ENCODE results near the gene MTSS2.

MTSS2 gene

DNA sequence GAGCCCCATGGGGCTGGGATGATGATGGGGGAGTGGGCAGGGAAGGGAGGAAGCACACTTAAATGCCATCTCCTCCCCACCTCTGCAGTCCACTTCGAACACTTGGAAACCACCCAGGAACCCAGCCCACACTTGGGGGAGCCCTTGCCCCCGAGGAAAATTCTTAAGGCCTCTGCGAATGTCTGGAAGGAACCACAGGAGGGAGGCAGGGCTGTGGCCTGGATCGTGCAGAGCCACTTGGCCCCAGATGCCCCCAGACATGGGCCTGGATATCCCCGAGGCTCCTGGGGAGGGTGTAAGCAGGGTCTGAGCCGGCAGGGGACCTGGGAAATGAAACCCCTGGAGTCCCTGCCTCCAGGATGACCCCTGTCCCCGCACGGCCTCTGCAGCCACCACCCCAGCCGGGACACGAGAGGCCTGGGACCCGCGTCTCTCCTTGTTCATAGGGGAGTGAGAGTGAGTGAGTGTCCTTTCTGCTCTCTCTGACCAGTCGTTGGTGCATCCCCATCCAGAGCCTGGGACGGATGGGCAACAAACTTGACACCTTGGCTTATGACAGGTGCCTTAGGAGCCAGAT is 11.8 kb upstream of the MTSS2 start:
- no peak for DNase-seq

DNA sequence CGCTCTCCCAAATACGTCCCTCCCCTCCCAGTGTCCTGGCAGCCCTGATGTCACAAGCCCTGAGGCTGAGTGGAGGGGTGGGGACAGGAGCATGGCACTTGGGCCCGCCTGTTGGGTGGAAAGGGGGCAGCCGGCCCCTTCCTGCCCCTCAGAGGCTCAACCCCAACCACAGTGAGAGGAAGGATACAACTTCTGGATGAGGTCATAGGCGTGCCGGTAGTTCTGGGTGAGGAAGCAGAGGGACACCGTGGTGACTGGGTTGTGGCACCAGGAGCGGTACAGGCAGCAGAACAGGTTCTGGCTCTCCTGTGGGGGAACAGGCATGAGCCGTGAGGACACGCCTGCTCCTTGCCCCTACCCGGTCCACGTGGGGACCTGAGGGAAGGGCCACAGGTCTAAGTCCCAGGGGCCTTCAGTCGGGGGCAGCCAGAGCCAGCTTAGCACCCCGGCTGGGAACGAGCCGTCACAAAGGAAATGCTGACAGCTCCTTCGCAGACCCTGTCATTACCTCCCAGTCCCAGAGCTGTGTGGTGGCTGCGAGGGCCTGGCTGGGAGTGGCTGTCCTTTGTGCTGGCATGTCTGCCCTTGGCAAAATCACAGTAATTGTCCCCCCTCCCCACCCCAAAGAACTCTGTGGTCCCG is 11.2 kb upstream of the MTSS2 start:
- no peak for DNase-seq

DNA sequence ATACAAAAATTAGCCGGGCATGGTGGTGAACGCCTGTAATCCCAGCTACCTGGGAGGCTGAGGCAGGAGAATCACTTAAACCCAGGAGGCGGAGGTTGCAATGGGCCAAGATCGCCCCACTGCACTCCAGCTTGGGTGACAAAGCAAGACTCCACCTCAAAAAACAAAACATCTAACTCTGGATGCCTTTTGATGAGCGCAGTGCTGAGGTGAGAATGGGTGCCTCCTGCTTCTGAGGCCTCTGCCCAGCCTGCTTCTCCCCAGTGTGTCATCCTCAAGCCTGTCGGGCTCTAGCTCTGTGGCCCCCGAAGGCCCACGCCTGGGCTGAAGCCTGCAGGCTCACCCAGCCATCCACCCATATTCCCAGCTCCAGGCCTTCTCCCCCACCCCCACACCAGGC is 10.5 kb upstream of the MTSS2 start:
- no peak for DNase-seq

DNA sequence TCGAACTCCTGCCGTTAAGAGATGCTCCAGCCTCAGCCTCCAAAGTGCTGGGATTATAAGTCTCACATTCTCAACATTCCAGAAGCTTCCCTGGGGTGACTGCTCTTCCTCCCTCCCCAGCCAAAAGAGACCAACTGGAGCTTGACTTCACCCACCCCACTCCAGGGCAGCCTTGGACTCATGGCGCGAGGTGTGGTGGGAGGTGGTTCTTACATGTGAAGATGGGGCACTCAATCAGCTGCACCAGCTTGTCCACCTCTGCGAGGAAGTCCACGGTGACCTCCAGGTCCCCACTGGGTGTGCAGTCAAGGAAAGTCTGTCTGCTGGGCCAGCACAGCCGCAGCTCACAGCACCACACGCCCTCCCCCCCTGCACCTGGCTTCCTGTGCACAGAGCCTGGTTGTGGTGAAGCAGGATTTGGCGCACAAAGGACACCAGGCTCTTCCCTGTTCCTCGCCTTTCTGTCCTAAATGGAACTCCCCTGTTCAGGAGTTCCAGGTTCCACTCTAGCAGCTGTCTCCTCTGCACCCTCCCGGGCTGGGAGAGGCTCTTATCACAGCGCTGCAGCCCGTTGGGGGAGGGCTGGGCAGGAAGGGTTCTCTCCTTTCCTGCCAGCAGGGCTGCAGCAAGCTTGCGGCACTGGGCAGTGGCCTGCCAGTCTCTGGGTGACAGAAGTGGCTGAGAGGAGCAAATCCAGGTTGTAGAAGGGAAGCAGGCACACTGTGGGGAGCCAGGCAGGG is 9.6 kb upstream of the MTSS2 start:
- DNase-seq, result no peak

DNA sequence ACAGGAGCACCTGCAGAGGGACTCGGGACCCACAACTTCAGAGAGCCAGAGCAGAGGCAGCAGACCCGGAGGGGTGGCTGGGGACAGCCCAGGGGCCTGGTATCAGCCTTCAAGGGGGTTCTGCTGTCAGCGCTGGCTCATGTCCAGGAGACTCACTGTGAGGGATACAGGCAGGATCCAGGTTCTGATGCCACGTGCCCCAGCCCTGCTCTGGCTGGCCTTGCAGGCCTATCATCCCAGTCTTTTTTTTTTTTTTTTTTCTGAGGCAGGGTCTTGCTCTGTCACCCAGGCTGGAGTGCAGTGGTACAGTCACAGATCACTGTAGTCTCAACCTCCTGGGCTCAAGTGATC is 9.0 kb upstream of the MTSS2 start:
- DNase-seq, result no peak

DNA sequence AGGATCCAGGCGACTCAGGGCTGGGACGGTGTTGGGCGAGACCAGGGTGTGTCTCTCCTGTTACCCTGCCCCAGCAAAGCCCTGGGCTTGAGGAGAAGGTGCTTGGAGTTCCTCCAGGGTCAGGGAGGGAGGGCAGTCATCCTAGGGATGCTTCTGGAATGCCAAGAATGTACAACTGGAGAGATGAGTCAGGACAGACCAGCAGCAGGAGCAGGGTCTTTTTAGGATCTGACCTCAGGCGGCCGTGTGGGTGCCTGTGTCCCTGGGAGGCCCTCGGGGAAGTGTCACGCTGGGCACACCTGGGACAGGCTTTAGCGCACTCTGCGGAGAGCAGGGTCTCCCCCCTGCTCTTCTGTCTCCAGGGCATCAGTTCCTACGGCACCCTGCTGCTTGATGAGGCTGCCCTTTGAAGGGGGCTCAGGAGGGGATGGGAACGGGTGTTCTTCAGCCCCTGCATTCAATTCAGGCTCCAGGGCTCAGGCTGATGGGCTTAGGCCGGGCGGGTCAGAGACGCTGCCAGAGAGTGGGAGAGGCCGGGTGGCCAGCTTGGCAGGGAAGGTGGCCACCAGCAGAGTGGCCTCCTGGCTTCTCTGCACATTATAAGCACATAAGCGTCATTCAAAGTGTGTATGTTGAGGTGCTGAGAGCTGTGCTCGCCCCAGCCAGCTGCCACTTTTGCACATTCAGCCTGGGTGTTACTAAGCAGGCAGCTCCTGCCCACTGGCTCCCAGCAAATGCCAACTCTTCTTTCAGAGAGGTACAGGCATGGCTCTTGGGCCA is 8.4 kb upstream of the MTSS2 start:
- DNase-seq, result no peak

DNA sequence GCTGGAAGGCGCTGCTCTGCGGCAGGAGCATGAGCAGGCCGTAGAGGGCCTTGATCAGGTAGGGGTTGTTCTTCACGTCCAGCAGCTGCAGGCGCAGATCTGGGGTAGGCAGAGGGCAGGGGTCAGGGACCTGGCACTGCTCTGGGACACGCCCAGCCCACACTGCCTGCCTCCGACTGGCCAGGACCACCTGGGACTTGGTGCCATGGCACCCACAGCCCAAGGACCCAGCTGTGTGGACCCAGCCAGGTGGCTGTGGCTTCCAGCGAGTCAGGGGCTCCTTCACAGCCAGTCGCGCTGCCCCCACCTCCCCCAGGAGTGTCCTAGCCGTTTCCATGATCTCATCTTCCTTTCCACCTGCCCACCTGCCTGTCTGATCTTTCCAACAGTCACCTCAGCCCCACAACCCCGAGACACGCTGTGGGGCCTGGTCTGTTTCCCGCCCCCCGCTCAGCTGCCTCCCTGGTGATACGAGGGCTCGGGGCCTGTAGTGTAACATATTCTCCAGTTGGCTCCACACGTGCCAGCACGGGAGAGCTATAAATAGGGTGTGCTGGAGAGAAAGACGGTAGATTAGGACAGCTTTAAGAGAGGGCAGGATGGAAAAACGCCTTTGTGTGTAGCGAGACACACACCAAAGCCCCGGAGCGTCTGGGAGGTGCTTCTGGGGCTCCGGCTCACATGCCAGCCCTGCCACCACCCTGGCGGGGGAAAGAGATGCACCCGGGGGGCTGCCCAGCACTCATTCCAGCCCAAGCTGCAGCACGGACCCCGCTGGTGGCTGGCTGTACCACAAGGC is 7.2 kb upstream of the MTSS2 start:
- DNase-seq, result no peak

DNA sequence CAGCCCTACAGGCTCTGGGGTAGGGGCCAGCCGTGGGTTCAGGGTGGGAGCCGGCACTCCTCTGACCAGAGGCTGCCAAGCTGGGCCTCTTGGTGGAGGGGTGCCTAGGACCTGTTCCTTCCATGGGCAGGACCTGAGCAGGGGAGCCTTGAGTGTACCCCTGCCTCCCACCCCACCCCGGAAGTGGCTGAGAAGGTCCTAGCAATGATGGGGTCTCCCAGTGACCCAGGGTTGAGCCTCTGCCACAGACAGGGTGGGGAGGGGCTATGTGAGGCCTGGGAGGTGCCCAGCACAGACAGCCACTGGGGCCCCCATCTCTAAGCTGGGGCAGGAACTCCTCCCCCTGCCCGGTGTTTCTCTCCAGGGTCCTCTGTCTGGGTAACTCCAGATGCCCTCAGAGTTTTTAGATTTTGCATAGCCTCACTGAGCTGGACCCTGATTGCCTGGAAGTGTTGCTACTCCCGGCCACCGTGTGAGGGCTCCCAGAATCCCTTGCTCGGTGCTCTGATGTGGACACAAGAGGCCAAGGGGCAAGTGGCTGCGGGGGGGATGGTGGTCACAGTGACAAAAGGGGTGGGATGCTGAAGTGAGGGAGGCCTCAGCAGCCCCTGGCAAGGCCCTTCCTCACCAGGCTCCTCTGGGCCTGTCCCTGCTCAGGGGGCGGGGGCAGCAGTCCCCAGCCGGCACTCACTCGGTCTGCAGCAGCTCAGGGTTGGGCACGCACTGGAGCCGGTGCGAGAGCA is 6.4 kb upstream of the MTSS2 start:
- DNase-seq, result no peak

DNA sequence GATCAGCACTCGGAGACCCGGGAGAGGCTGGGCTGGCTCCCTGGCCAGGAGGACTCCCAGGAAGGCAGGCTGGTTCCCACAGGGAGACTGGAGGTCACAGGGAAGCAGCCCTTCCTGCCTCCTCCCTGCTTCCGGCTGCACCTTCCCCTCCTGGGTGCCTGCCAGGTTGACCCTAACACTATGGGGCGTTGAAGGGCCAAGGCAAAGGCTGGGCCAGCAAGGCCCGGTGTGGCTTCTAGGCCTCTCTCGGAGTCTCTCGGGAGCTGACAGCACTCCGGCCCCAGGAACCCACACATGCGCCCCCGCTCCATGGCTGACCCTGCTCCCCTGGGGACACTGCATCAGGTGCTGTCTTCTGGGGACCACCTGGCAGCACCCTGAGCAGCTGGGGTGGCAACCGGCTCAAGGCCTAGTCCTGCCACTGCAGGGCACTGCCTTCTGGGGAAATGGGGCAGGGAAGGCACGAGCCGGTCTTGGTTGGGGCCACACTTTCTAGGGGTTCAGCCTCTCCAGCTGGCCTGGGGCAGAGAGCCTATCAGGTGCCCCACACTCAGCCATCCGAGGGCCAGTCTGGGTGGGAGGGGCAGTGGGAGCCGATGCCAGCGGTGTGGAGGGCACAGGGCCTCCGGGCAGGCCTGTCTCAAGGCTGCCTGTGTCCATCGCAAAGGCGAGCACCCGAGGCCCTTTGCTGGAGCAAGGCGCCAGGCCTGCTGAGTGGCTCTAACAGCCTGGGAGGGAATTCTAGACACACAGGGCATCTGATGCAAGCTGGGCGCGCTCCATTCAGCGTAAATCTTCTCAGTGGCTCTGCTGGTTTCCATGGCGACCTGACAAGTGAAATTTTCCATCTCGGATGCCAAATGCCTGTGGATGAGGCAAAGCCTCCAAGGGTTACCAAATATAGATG is 5.6 kb upstream of the MTSS2 start:
- DNase-seq, result no peak

DNA sequence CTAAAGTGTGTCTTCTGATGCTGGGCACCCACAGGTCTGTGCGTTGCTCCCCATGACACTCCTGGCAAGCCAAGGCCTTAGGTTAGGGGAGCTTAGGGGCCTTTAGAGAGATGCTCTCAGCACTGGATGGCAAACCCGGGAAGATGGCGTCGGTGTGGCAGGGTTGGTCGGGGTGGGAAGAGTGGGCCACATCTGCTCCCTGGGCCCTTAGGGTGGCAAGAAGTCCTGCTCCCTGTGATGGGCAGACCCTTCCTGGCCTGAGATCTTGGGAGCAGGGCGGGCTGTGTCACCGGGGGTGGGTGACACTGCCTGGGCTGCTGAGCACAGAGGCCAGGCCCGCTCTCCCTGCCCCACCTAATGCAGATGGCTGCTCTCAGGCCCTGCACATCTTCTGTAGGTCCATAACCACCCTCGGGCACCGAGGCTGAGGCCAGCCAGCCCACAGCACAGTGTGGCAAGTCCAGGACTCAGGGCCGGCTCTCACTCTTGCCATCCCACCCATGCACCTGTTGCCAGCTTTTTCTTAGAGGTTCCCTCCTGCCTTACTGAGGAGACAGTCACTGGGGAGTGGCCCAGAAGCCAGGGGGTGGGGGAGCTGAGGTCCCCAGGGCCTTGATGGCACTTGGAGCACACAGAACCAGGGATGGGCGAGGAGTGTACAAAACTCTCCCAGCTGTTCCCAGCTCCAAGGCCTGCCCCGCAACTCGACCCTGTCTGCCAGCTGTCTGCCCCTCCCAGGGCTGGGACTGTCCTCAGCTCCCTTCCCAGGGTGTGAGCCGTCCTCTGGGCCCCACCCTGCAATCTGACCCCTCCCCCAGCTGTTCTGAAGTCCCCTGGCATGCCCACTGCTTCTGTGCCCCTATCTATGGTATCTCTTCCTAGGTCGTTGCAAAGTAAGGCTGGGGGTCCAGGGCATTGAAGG is 4.4 kb upstream of the MTSS2 start:
- DNase-seq, result no peak

DNA sequence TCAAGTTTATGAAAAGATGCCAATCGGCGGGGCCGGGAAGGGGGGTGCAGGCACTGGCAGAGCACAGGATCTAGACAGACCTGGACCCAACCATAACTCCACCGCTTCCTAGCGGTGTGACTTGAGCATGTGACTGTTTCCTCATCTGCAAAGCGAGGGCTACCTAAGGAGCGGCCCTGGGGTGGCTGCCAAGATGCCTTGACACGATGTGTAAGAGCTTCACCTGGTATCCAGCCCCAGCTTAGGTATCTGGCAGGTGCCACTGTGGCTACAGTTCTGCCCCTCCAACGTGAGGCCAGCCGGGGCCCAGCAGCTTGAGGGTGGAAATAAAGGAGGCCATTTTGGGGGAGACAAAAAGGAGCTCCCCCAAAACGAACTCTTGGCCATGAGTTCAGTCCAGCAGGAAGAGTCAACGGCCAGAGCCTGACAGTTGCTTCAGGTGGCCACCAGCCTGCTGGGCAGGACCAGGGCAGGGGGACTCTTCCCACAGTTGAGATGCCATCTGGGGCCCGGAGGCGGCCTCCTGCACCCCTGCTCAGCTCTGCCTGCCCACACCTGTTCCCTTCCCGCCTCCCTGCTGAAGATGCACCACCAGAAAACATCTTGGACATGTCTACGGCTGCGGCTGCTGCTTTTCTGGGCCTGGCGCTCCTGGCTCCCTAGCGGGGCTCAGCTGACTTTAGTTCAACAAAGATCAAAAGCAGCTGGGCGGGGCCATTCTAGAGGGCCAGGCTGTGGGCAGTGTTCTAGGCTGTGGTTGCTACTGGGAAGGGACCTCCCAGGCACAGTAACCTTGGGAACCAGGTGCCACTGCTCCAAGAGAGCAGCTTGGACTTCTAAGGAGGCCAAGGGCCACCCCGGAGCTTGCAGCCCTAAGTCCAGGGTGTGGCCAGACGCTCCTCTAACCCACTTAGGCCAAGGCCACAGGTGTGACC is 3.4 kb upstream of the MTSS2 start:
- no peak for DNase-seq

DNA sequence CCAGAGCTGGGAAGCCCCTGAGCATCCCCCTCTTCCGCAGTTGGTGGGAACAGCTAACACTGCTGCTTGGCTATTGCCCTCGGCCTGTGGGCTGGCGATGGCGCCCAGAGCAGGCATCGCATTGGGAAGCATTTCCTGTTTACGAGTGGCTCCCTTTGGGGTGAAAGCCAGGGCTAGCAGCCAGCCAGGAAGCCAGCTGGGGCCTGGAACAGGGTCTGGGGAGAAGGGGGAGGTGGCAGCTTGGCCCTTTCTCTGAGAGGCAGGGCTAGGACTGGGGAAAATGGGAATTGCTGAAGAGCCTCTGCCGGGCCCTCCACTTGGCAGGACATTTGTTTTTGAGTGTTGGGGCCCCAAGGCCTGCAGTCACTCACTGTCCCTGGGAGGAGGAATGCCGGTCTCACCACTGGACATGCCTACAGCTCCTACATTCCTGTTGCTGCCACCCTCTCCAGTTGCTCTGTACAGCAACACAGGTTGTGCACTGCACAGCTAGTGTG is 2.4 kb upstream of the MTSS2 start:
- no peak for DNase-seq

DNA sequence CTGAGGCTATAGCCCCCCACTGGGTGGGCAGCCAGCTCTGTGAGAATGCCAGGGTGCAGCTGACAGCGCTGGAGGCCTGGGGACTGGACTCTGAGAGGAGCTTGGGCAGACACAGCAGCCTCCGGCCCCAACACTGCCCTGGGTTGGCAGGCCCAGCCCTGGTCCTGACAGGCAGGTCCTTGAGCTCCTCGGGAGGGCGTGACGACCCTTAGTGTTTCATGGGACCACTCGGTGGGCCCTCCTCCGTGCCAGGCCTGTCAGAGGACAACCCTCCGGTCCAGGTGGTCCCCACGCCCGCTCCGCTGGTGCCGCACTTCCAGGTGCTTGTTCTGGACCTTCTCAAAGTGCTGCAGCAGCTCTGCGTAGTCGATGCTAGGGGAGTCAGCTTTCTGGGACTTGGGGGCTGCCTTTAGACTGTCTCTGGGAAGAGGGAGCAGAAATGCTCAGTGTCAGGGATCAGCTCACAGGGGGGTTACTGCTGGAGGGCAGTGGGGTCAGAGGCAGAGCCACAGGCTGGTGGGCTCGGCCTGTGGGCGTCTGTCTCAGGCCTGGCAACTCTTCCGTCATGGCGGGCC is 1.9 kb upstream of the MTSS2 start:
- no peak for DNase-seq

DNA sequence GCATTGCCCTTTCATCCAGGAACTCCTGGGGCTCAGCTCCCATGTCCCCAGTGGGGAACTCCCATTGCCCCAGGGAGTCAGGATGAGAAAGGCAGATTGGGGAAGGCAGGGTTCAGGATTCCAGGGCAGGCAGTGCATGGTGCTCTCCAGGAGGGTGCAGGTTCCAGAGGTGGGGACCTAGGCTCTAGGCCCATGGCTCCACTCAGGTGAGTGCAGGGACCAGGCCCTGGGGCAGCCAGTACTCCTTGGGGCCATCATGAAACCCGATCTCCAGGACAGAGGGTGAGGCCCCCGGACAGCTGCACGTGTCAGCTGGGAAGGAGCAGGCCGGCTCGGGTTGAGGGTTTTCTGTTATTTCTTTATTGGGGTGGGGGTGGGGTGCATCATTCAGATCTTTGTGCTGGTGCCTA is 1.3 kb upstream of the MTSS2 start:
- DNase-seq, result no peak

DNA sequence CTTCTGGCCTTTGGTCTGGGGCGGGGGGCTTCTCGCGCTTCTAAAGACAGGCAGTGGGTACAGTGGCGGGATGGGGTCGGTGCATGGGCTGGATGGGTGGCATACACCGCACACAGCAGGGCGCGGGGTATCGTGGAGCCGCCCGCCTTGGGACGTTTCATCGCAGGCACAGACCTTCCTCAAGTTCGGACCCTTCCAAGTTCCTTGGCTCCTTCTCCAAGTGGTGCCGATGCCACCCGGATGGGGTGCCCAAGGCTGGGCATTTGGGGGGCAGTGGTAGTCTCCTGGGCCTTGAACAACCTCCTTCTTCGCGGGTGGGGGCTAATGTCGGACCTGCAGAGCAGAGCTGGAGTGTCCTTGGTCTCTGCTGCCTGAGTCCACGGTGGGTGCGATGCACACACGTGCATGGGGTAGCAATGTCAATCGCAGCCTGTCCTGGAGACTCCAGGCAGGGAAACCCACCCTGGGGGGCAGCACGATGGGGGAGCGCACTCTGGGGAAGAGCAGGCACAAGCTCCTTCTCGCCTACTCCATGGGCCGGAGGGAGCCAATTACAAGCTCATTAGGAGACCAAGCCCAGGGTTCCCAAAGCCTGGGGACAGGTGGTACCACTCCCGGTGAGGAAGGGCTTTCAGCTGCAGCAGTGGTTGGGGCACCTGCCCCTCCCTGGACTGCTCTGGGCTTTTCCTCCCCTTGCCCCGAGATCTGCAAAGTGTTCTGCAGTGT is 686 bp upstream of the MTSS2 start:
- no peak for DNase-seq

DNA sequence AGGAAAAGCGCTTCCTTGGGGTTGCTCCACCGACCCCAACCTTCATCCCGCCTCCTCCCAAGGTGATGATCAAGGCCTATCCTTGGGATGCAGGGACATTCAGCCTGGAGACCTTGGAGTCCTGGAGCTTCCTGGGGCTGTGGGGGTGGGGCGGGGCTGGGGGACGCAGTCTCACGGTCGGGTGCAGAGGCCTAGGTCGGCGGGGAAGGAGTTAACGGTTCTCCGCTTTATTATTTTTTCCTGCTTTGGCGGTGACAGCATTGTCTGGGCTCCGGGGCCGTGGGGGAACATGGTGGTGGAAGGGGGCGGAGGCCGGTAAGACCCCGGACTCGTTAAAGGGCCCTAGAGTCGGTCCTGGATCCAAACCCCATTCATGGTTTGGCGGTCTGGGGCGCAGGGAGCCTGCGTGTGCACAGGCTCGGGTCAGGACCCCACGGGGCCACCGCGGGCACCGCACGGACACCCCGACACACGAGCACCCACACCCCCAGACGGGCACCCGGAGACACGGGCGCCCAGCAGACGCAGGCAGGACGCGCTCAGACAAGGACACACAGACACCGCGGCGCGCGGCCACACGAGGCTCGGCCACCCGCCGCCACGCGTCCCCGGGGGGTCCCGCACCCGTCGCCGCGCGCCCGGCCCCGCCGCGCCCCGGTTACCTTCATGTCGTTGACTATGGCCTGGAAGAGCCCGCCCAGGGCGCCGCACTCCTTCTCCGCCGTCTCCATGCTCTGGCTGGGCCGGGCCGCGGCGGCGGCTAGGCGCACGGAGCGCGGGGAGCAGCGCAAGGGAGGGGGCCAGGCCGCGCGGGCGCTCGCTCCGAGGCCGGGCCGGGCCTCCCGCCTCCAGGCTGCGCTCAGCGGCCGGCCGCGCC is 554 bp downstream of the MTSS2 start:
- no peak for DNase-seq

All from NCI-H1105 treated with DMSO at 0.1 percent for 48 hours (cell line).